ENCODE data around the gene CFAP107. TPM values are rescaled to one million over a fixed set of nuclear protein-coding genes. Genes with fewer than 3 reads are reported as not detected.

CFAP107 gene
- total and polyA plus RNA-seq, 2 of the 4 experiments (the other 2 are of a cell fraction) = not detected

- Histone ChIP-seq H4K5ac (ENCODE audit: low read depth, low read length) (no peak overlapping the region), H3K79me1 (ENCODE audit: low read depth in 1 of 2, low read length in 2 of 2) (no peaks in the 10 kb centered on the region), H3K14ac (replicated peaks; ENCODE audit: low read depth, low read length) (no peak overlapping the region), H3K4me3 (ENCODE audit: insufficient read depth, low read depth, low read length) (no peak overlapping the region), H3K9ac (ENCODE audit: low read depth, low read length) (no peak overlapping the region), H3K9me3 (ENCODE audit: control insufficient read depth, insufficient read depth, low read length) (no peaks in the 10 kb centered on the region), H3K4ac (ENCODE audit: low read depth, low read length) (no peak overlapping the region), H2BK15ac (ENCODE audit: low read depth, low read length) (no peak overlapping the region), H2BK120ac (ENCODE audit: low read depth, low read length) (no peak overlapping the region), H4K91ac (ENCODE audit: insufficient read depth, low read depth, low read length) (no peak overlapping the region), H3K27me3 (ENCODE audit: control insufficient read depth, insufficient read depth, low read length) (no peaks in the 10 kb centered on the region), H2BK5ac (ENCODE audit: low read depth, low read length, poor library complexity, severe bottlenecking) (no peak overlapping the region), H2BK20ac (ENCODE audit: low read depth, low read length) (no peak overlapping the region), H2AK9ac (replicated peaks; ENCODE audit: low read depth, low read length, poor library complexity) (no peak overlapping the region), H3K4me1 (ENCODE audit: control insufficient read depth, insufficient read depth, low read length) (no peaks in the 10 kb centered on the region), H4K8ac (ENCODE audit: low read depth in 2 of 2, low read length in 2 of 2) (no peak overlapping the region), H3K23ac (ENCODE audit: low read depth, low read length) (no peak overlapping the region), H3K4me2 (ENCODE audit: low read depth, low read length) (no peak overlapping the region), H3K9me1 (ENCODE audit: insufficient read depth, low read length) (no peaks in the 10 kb centered on the region), H3K18ac (ENCODE audit: low read depth, low read length) (no peak overlapping the region), H2AK5ac (ENCODE audit: low read depth, low read length) (no peak overlapping the region), H3K56ac (ENCODE audit: extremely low read depth, insufficient read depth, low read length) (no peak overlapping the region), H4K20me1 (ENCODE audit: insufficient read depth, low read length) (no peaks in the 10 kb centered on the region), H2AFZ (replicated peaks; ENCODE audit: low read length, poor library complexity) (no peak overlapping the region), H3K27ac (ENCODE audit: insufficient read depth, low read length) (no peak overlapping the region), H3K36me3 (ENCODE audit: control insufficient read depth, insufficient read depth, low read length) (no peaks in the 10 kb centered on the region)
- WGBS, 2 experiments (ENCODE audit: extremely low coverage in 2 of 2, insufficient read length in 1 of 2) = 50% methylated on average over 1 of the region's 1 CpG; no CpG with 5 or more reads in 1 of the 2 experiments
- POLR2A ChIA-PET (ENCODE audit: unreplicated experiment) = no interaction called here
- ATAC-seq (ENCODE audit: low read depth) (no peak), DNase-seq (no peak)
- intact Hi-C loops (cut with micrococcal nuclease) = no loop called here
- in situ Hi-C loops (cut with MboI; ENCODE audit: low sequenced_read_pairs) = no loop called here
- no TSS peak for BruUV-seq (replicated peaks)
- CTCF ChIA-PET = no interaction called here
- TF ChIP-seq MAZ (IDR thresholded peaks at IDR 0.05; ENCODE audit: borderline replicate concordance, low read depth, low read length) (no peak), FOS (IDR thresholded peaks at IDR 0.05; ENCODE audit: low read depth, low read length) (no peak), POLR2A (IDR thresholded peaks at IDR 0.05; ENCODE audit: low read depth, low read length) (no peak), CHD1 (IDR thresholded peaks at IDR 0.05; ENCODE audit: low read depth, low read length) (no peak), NFE2L2 (IDR thresholded peaks at IDR 0.05; ENCODE audit: low read depth, low read length) (no peak), RFX5 (IDR thresholded peaks at IDR 0.05; ENCODE audit: low read depth, low read length) (no peak), USF2 (IDR thresholded peaks at IDR 0.05; ENCODE audit: low read depth, low read length) (no peak), SMC3 (IDR thresholded peaks at IDR 0.05; ENCODE audit: low read depth, low read length) (no peak), CEBPB (IDR thresholded peaks at IDR 0.05; ENCODE audit: low read depth, low read length) (no peak), CTCF (conservative IDR thresholded peaks at IDR 0.05; ENCODE audit: low read depth, low read length) (no peak), RAD21 (IDR thresholded peaks at IDR 0.05; ENCODE audit: low read length) (no peak), MAFK (IDR thresholded peaks at IDR 0.05; ENCODE audit: low read depth, low read length) (no peak), MXI1 (IDR thresholded peaks at IDR 0.05; ENCODE audit: borderline replicate concordance, low read depth, low read length) (no peak), BHLHE40 (IDR thresholded peaks at IDR 0.05; ENCODE audit: low read depth, low read length) (no peak)
- dilution Hi-C loops (cut with HindIII; ENCODE audit: low sequenced_read_pairs, unreplicated experiment) = no loop called here
These were observed 33.9 kb upstream of the CFAP107 start for GRCh38 chr1:12712076-12712475.

All from IMR-90 (cell line).